ENCODE results near the gene GLIS1. TPM values are rescaled to one million over a fixed set of nuclear protein-coding genes. Genes with fewer than 3 reads are reported as not detected.

GLIS1 gene
- total RNA-seq, 1 experiment from 2014 or later: 0.39 TPM

- TF ChIP-seq REST (IDR thresholded peaks at IDR 0.05; ENCODE audit: low read depth) (no peak), MAX (IDR thresholded peaks at IDR 0.05) (no peak), CEBPB (IDR thresholded peaks at IDR 0.05; ENCODE audit: low read depth) (no peak), ZFX (IDR thresholded peaks at IDR 0.05) (no peak), SIN3A (IDR thresholded peaks at IDR 0.05; ENCODE audit: low read depth) (no peak)
These were observed 178.1 kb downstream of the GLIS1 start (continued) for GRCh38 chr1:53560581-53561502.

- Histone ChIP-seq H3K79me2 (ENCODE audit: insufficient read depth, low read length) (no peaks in the 10 kb centered on the region), H2AFZ (ENCODE audit: low read depth, low read length, poor library complexity, severe bottlenecking) (no peak overlapping the region), H3K4me3 (replicated peaks in 1 of 2; ENCODE audit: low read depth in 1 of 2, low read length in 2 of 2) (no peak overlapping the region), H3K9me3 (ENCODE audit: control insufficient read depth in 1 of 2, insufficient read depth in 1 of 2, low read depth in 1 of 2, low read length in 2 of 2) (no peaks in the 10 kb centered on the region; a peak in 1 of 4 replicates), H3K4me2 (ENCODE audit: low read length) (no peak overlapping the region), H3K4me1 (ENCODE audit: control insufficient read depth in 1 of 2, insufficient read depth in 2 of 2, low read length in 2 of 2) (no peaks in the 10 kb centered on the region), H3K9me2 (ENCODE audit: insufficient read depth) (no peaks in the 10 kb centered on the region), H3K27ac (ENCODE audit: low read depth, low read length) (no peak overlapping the region), H3K9ac (ENCODE audit: low read length) (no peak overlapping the region), H4K20me1 (ENCODE audit: insufficient read depth) (no peaks in the 10 kb centered on the region), H3K27me3 (ENCODE audit: insufficient read depth, low read length) (peaks cover 9% of the 10 kb centered on the region; the same call in 1 of the 2 replicates), H3K36me3 (ENCODE audit: control insufficient read depth in 1 of 2, insufficient read depth in 2 of 2, low read length in 2 of 2) (no peaks in the 10 kb centered on the region)
- DNase-seq (ENCODE audit: low read depth, low spot score) (no peak), ATAC-seq (no peak)
- ChIA-PET CTCF (no interaction called here), POLR2A (no interaction called here), RAD21 (ENCODE audit: low non-redundant PET in 1 of 2, low total read pairs in 2 of 2, uncharacterized antibody in 2 of 2, unreplicated experiment in 2 of 2) (no interaction called here)
- intact Hi-C loops (cut with micrococcal nuclease): no loop called here
- BruUV-seq (replicated peaks): no TSS peak
- TF ChIP-seq ZNF274 (IDR thresholded peaks at IDR 0.05; ENCODE audit: low read depth, low read length): no peak
- TF ChIP-seq MAX (IDR thresholded peaks at IDR 0.05): no peak
- TF ChIP-seq TCF7L2 (IDR thresholded peaks at IDR 0.05; ENCODE audit: borderline replicate concordance, extremely low read depth, insufficient read depth, insufficient read length): no peak
- no peak for TF ChIP-seq RAD21 (IDR thresholded peaks at IDR 0.05; ENCODE audit: low read depth)
- TF ChIP-seq ELF1 (IDR thresholded peaks at IDR 0.05; ENCODE audit: borderline replicate concordance, low read depth): no peak
- no peak for TF ChIP-seq CTCF (IDR thresholded peaks at IDR 0.05 in 2 of 3, conservative IDR thresholded peaks at IDR 0.05 in 1 of 3; ENCODE audit: borderline replicate concordance in 1 of 3, insufficient read depth in 1 of 3, low read depth in 2 of 3, low read length in 2 of 3)
- TF ChIP-seq YY1 (IDR thresholded peaks at IDR 0.05; ENCODE audit: extremely low read depth, insufficient replicate concordance, low read depth, low read length): no peak
- no peak for TF ChIP-seq FOSL1 (IDR thresholded peaks at IDR 0.05; ENCODE audit: low read depth)
- no peak for TF ChIP-seq EZH2 (IDR thresholded peaks at IDR 0.05)
- no peak for TF ChIP-seq ZFX (IDR thresholded peaks at IDR 0.05)
- TF ChIP-seq EZH2phosphoT487 (IDR thresholded peaks at IDR 0.05; ENCODE audit: borderline replicate concordance): no peak
- TF ChIP-seq POLR2AphosphoS5 (IDR thresholded peaks at IDR 0.05; ENCODE audit: low read depth, low read length): no peak
These were observed 178.9 kb downstream of the GLIS1 start for GRCh38 chr1:53559854-53560580.
